ENCODE data around the gene ITM2B.

The ITM2B gene

GRCh38 chr13:48311223-48311622 is 78.2 kb downstream of the ITM2B start:
- no peak for DNase-seq (ENCODE audit: low read depth)

GRCh38 chr13:48315969-48316650 is 83.1 kb downstream of the ITM2B start:
- DNase-seq (ENCODE audit: low read depth) = no peak

GRCh38 chr13:48316826-48317510 is 84.0 kb downstream of the ITM2B start:
- no peak for DNase-seq (ENCODE audit: low read depth)

- no peak for DNase-seq (ENCODE audit: low read depth)
Observed at GRCh38 chr13:48317511-48318376, 84.7 kb downstream of the ITM2B start.

- DNase-seq (ENCODE audit: low read depth) = no peak
Observed at GRCh38 chr13:48318377-48318811, 85.4 kb downstream of the ITM2B start.

- no peak for DNase-seq (ENCODE audit: low read depth)
Observed at GRCh38 chr13:48318821-48319511, 86.0 kb downstream of the ITM2B start.
